Astrocyte (in vitro differentiated cells and primary cell): ENCODE data around the gene ARRB1.

Experiments used
- EZH2 ChIP-seq: IDR thresholded peaks from 2 replicates; pipeline ENCODE4 v1.6.1; 2012; ENCODE audit warnings: mild to moderate bottlenecking, low read length, inconsistent platforms; ENCODE audit not compliant: insufficient read depth
- TF ChIP-seq, protein P1 (sequence below): IDR thresholded peaks from 2 replicates; pipeline ENCODE4 v1.5.1; 2011; ENCODE audit warnings: low read depth, mild to moderate bottlenecking, inconsistent platforms, low read length, moderate library complexity; ENCODE audit not compliant: insufficient read depth

DNA sequence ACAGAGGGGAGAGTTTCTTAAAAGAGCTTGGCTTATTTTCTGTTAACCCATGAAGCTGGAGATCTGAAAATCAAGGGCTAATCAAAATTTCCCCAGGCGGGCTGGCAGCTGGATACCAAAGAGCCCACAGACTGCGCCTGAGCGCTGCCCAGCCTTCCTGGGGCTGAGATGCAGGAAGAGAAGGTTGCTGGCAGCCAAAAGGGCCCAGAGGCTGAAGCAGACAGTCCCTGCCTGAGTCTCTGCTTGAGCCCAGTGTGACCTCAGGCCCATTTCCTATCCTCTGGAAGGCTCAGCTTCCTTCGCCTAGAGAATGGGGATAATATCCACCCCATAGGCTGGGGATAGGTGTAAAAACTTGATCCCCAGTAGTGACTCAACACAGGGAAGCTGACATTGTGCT, 49.1 kb downstream of the ARRB1 start:
- TF ChIP-seq, protein P1, sequence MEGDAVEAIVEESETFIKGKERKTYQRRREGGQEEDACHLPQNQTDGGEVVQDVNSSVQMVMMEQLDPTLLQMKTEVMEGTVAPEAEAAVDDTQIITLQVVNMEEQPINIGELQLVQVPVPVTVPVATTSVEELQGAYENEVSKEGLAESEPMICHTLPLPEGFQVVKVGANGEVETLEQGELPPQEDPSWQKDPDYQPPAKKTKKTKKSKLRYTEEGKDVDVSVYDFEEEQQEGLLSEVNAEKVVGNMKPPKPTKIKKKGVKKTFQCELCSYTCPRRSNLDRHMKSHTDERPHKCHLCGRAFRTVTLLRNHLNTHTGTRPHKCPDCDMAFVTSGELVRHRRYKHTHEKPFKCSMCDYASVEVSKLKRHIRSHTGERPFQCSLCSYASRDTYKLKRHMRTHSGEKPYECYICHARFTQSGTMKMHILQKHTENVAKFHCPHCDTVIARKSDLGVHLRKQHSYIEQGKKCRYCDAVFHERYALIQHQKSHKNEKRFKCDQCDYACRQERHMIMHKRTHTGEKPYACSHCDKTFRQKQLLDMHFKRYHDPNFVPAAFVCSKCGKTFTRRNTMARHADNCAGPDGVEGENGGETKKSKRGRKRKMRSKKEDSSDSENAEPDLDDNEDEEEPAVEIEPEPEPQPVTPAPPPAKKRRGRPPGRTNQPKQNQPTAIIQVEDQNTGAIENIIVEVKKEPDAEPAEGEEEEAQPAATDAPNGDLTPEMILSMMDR, result no peak
- no peak for TF ChIP-seq EZH2
